MM.1S (cell line): ENCODE results near the gene CRADD.

ENCODE experiments used
- CTCF ChIP-seq: fragments of 300-600 bp; sonication (generic); IDR thresholded peaks from 2 replicates; pipeline ENCODE4 v1.5.1; 2016; ENCODE audit warnings: antibody characterized with exemption, low read length, mixed read lengths
- EZH2 ChIP-seq: fragments of 300-600 bp; sonication (generic); optimal IDR thresholded peaks from 2 replicates; pipeline ENCODE3; 2017; ENCODE audit warnings: low read depth, mild to moderate bottlenecking, antibody characterized with exemption, low read length, mixed read lengths
- EZH2phosphoT487 ChIP-seq: fragments of 300-600 bp; sonication (generic); IDR thresholded peaks from 2 replicates; pipeline ENCODE4 v1.6.1; 2018; ENCODE audit warnings: antibody characterized with exemption, low read length

DNA sequence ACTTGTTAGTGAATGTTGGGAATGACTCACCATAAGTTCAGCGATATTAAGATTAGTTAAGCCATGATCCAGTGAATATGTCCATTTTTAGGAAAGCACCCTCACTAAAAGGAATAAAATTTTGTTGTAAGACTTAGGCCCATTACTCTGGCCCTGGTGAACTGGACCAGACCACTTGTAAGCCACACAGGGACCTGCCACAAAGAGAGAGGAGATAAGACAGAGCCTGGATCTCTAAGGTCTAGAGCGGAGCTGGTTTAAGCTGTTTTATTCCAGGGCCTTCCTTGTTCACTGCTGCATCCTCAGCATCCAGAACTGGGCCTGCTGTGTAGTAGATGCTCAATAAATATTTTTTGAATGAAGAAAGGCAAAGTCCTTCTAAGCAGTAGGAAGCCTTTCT lies 79.1 kb downstream of the CRADD start:
- TF ChIP-seq CTCF = no peak
- TF ChIP-seq EZH2 = no peak
- TF ChIP-seq EZH2phosphoT487 = no peak
